Aorta (tissue), 5 donors: Measurements from ENCODE around the gene VSIG10. TPM values are rescaled to one million over a fixed set of nuclear protein-coding genes. Genes with fewer than 3 reads are reported as not detected.

Experiments
- ATAC-seq: fragments of 200-7000 bp; cut with Tn5 transposase; one replicate; pipeline ENCODE4 v1.9.1; 2022; ENCODE audit warnings: moderate library complexity; ENCODE audit not compliant: low FRiP score
- DNase-seq, 2 donors: peaks; one replicate each; pipeline ENCODE4 v3.0.0-alpha.2; 2020
- H3K27ac ChIP-seq, 2 donors: one replicate each; pipeline ENCODE4 v1.5.1; 2013; ENCODE audit warnings: low read length in 2 of 2, mild to moderate bottlenecking in 2 of 2, moderate library complexity in 2 of 2, control low read depth in 1 of 2, inconsistent platforms in 1 of 2, low read depth in 1 of 2
- H3K27me3 ChIP-seq, 2 donors: one replicate each; pipeline ENCODE4 v1.6.1; 2013; ENCODE audit warnings: control low read depth in 1 of 2, low read length in 1 of 2, mild to moderate bottlenecking in 1 of 2, moderate library complexity in 1 of 2; ENCODE audit not compliant: insufficient read depth in 2 of 2, control insufficient read depth in 1 of 2
- H3K36me3 ChIP-seq, 2 donors: one replicate each; pipeline ENCODE4 v1.6.1; 2013; ENCODE audit warnings: control low read depth in 1 of 2, low read length in 1 of 2, mild to moderate bottlenecking in 1 of 2; ENCODE audit not compliant: insufficient read depth in 2 of 2, control insufficient read depth in 1 of 2
- H3K4me1 ChIP-seq, 2 donors: one replicate each; pipeline ENCODE4 v1.6.1; 2013; ENCODE audit warnings: low read length in 2 of 2, control low read depth in 1 of 2, mild to moderate bottlenecking in 1 of 2, moderate library complexity in 1 of 2; ENCODE audit not compliant: insufficient read depth in 2 of 2, control insufficient read depth in 1 of 2
- H3K4me3 ChIP-seq, 2 donors: one replicate each; pipeline ENCODE4 v1.5.1; 2013; ENCODE audit warnings: low read length in 2 of 2, control low read depth in 1 of 2, mild to moderate bottlenecking in 1 of 2
- H3K9me3 ChIP-seq: one replicate; pipeline ENCODE4 v1.6.1; 2013; ENCODE audit warnings: mild to moderate bottlenecking, low read length; ENCODE audit not compliant: control insufficient read depth
- WGBS, 2 donors: extraction: QIAGEN DNeasy Blood & Tissue Kit; methylation state at CpG; one replicate each; pipeline ENCODE4 v1.1.7; 2013; 5-methylcytosine and 5-hydroxymethylcytosine counted together
- intact Hi-C, 2 donors: fragments of 100-400 bp; cut with DNase I; formaldehyde crosslinking; loops; one replicate each; pipeline versions ENCODE4 v1.14.2 to v1.15.0; 2022
- polyA plus RNA-seq, 2 donors: library from polyadenylated mRNA; stranded (reverse); fragments of 200-250 nt; gene quantifications; one replicate each; pipeline ENCODE4 v1.2.3, GENCODE V29; 2013
- total RNA-seq, 2 donors: library from RNA; stranded (reverse); fragmentation: NEBNext Ultra II Directional; extraction: Animal tissue kit (Norgen Biotek cat#: 25700); gene quantifications; one replicate each; pipeline ENCODE4 v1.2.1, GENCODE V29; 2021
- donor health status: healthy with polysubstance abuse.
- donor health status: Bipolar disorder and iron deficiency.
- donor health status: DM: no; HTN: no; CAD: no.
- donor health status: DM: no; HTN: no; CAD: no.
- donor health status: DM: yes; HTN: yes; CAD: no.

VSIG10 gene
- total and polyA plus RNA-seq, 4 donors, result 7.3 to 21.7 (median 15.5) TPM

DNA sequence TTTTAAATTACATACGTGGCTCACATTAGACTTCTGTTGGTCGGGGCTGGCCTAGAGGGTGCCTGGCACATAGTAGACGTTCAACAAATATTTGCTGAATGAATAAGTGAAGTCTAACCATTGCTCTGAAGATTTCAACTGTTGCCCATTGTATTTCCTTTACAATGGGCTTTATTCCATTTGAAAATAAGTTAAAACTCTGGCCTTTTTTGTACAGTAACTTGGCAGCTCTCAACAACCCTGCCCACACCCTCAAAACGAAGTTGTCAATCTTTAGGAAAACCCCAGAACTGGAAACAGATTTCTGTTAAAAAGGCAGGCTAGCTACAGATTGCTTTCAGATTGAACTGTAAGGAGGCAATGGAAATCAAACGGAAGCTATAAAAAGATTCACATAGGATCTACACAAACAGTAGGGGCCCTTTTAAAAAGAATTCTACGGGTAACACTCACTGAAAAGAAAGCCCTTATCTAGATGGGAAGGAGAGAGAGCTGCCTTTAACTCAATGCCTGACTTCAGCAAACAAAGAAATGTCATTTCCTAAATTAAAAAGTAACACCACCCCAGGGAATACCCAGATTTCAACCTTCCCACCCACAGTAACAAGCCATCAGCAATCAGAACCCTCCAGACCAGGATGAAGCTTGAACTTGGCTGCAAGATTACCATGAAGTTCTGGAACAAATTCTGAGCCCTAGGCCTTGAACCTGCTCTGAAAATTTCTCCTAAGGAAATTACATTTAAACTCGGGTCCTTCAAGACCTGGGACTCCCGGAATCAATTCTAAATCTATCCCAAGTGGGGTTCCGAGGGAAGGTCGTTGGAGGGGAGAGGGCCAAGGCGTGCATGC lies 44.2 kb downstream of the VSIG10 start:
- 3% methylated on average over 11 of the region's 11 CpGs for WGBS, 2 donors
- H3K36me3 ChIP-seq, result no peaks in the 10 kb centered on the region
- ATAC-seq (no peak), DNase-seq (peak in 1 of 2 donors; percentile 30)
- no peaks in the 10 kb centered on the region for H3K4me1 ChIP-seq
- H3K27me3 ChIP-seq, result no peaks in the 10 kb centered on the region
- no peaks in the 10 kb centered on the region for H3K9me3 ChIP-seq
- H3K4me3 ChIP-seq, result peak overlapping the region; percentile 99 to 100
- intact Hi-C loops, result loop anchor here (5.0 to 10.0 kb wide), 3 partner anchors 42 to 315 kb away; partner anchors contain the start of genes VSIG10 (in 2 of the 2), RFC5 (in 1 of the 2), SUDS3 (in 1 of the 2) and TAOK3 (in 1 of the 2)
- peak overlapping the region; percentile 68 to 100 for H3K27ac ChIP-seq

GRCh38 chr12:118058881-118059280 lies 44.9 kb downstream of the VSIG10 start:
- H3K4me1 ChIP-seq, result no peaks in the 10 kb centered on the region
- WGBS, 2 donors, result 81 to 84% methylated on average over 8 of the region's 8 CpGs

GRCh38 chr12:118058227-118058626 lies 45.6 kb downstream of the VSIG10 start:
- ATAC-seq (no peak), DNase-seq (no peak)
- no peaks in the 10 kb centered on the region for H3K36me3 ChIP-seq
- no peaks in the 10 kb centered on the region for H3K27me3 ChIP-seq
- H3K4me1 ChIP-seq, result no peaks in the 10 kb centered on the region
- intact Hi-C loops, result loop anchor here (5.0 to 10.0 kb wide), 2 partner anchors 41 to 317 kb away; partner anchors contain the start of genes RFC5 (in 1 of the 2), SUDS3 (in 1 of the 2) and TAOK3 (in 1 of the 2)
- whole genome bisulfite sequencing, 2 donors, result 94 to 95% methylated on average over 7 of the region's 7 CpGs
- no peaks in the 10 kb centered on the region for H3K9me3 ChIP-seq
- no peak overlapping the region for H3K4me3 ChIP-seq
- H3K27ac ChIP-seq, result no peak overlapping the region

More at GRCh38 chr12:118058881-118059280, 44.9 kb downstream of the VSIG10 start:
- Histone ChIP-seq H3K27ac (peak overlapping the region in 1 of 2 donors; percentile 24), H3K9me3 (no peaks in the 10 kb centered on the region), H3K27me3 (no peaks in the 10 kb centered on the region), H3K4me3 (no peak overlapping the region), H3K36me3 (no peaks in the 10 kb centered on the region)
- ATAC-seq, result no peak
- intact Hi-C loops, result loop anchor here (5.0 to 10.0 kb wide), 2 partner anchors 42 to 316 kb away; partner anchors contain the start of genes RFC5 (in 1 of the 2), SUDS3 (in 1 of the 2) and TAOK3 (in 1 of the 2)
- DNase-seq, result peak in 1 of 2 donors; percentile 36

DNA sequence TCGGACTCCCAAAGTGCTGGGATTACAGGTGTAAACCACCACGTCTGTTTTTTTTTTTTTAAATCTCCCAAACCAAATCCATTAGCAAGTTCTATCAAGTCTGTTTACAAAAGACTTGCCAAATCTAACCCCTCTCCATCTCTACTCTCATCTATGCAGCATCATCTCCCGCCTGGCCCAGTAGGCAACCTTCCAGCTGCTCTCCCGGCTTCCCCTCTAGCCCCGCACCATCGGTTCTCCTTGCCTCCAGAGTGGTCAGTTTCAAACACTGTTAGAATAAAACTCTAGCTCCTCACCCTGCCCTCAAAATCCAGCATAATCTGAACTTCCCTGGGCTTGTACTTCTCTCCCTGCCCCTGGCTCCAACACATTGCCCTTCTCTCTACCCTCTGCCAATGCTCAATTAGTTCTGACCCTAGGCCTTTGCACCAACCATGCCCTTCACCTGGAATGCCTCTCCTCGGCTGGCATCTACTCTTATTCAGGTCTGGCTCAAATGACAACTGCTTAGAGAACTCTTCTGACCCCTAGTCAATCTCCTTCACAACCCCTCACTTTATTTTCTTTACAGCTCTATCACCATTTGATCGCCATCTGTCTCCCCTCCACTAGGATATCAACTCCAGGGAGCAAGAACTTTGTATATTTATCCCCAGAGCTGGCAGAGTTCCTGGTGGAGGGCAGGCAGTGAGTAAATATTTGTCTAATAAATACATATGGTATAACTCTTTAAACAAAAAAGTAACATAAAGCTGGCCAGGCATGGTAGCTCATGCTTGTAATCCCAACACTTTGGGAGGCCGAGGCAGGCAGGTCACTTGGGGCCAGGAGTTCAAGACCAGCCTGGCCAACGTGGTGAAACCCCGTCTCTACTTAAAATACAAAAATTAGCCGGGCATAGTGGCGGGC lies 47.7 kb downstream of the VSIG10 start:
- H3K9me3 ChIP-seq, result no peaks in the 10 kb centered on the region
- peaks cover 0 to 2% of the 10 kb centered on the region in 2 donors for H3K4me1 ChIP-seq
- H3K27me3 ChIP-seq, result no peaks in the 10 kb centered on the region
- 78 to 80% methylated on average over 13 of the region's 13 CpGs for WGBS, 2 donors
- no peak overlapping the region for H3K27ac ChIP-seq
- DNase-seq (no peak), ATAC-seq (no peak)
- H3K4me3 ChIP-seq, result no peak overlapping the region
- intact Hi-C loops, result loop anchor here (5.0 to 10.0 kb wide), 2 partner anchors 39 to 319 kb away; partner anchors contain the start of genes RFC5 (in 1 of the 2), SUDS3 (in 1 of the 2) and TAOK3 (in 1 of the 2)
- no peaks in the 10 kb centered on the region for H3K36me3 ChIP-seq

GRCh38 chr12:118055144-118055557 lies 48.7 kb downstream of the VSIG10 start:
- DNase-seq (peak; percentile 59 to 73), ATAC-seq (no peak)
- peaks cover 0 to 2% of the 10 kb centered on the region in 2 donors for H3K4me1 ChIP-seq
- no peaks in the 10 kb centered on the region for H3K9me3 ChIP-seq
- 76 to 78% methylated on average over 2 of the region's 2 CpGs for WGBS, 2 donors
- intact Hi-C loops, result loop anchor here (5.0 to 10.0 kb wide), 2 partner anchors 38 to 320 kb away; partner anchors contain the start of genes RFC5 (in 1 of the 2), SUDS3 (in 1 of the 2) and TAOK3 (in 1 of the 2)
- no peaks in the 10 kb centered on the region for H3K36me3 ChIP-seq
- no peak overlapping the region for H3K4me3 ChIP-seq
- H3K27ac ChIP-seq, result peak overlapping the region in 1 of 2 donors; percentile 66
- no peaks in the 10 kb centered on the region for H3K27me3 ChIP-seq

GRCh38 chr12:118053071-118053985 lies 50.5 kb downstream of the VSIG10 start:
- no peaks in the 10 kb centered on the region for H3K9me3 ChIP-seq
- no peaks in the 10 kb centered on the region for H3K27me3 ChIP-seq
- peak overlapping the region; percentile 78 to 83 for H3K27ac ChIP-seq
- H3K36me3 ChIP-seq, result no peaks in the 10 kb centered on the region
- intact Hi-C loops, result loop anchor here in 1 of 2 donors (5.0 to 10.0 kb wide), 2 partner anchors 36 to 321 kb away; partner anchors contain the start of genes RFC5, SUDS3 and TAOK3
- H3K4me1 ChIP-seq, result peaks cover 0 to 2% of the 10 kb centered on the region in 2 donors
- whole genome bisulfite sequencing, 2 donors, result 85 to 89% methylated on average over 10 of the region's 10 CpGs
- no peak for DNase-seq
- ATAC-seq, result no peak
- no peak overlapping the region for H3K4me3 ChIP-seq

- intact Hi-C loops, result loop anchor here in 1 of 2 donors (5.0 to 10.0 kb wide), 2 partner anchors 35 to 322 kb away; partner anchors contain the start of genes RFC5, SUDS3 and TAOK3
- no peaks in the 10 kb centered on the region for H3K9me3 ChIP-seq
Observed at GRCh38 chr12:118052324-118053070, 51.3 kb downstream of the VSIG10 start.

More at GRCh38 chr12:118052324-118053070, 51.3 kb downstream of the VSIG10 start:
- DNase-seq, result peak; percentile 86
- H3K27me3 ChIP-seq, result no peaks in the 10 kb centered on the region
- no peak overlapping the region for H3K4me3 ChIP-seq
- ATAC-seq, result peak; percentile 93
- H3K36me3 ChIP-seq, result no peaks in the 10 kb centered on the region
- WGBS, 2 donors, result 18 to 19% methylated on average over 14 of the region's 14 CpGs
- H3K27ac ChIP-seq, result peak overlapping the region; percentile 78 to 83
- H3K4me1 ChIP-seq, result peaks cover 0 to 2% of the 10 kb centered on the region in 2 donors
